ENCODE measurements around the gene B4GALT6. TPM values are rescaled to one million over a fixed set of nuclear protein-coding genes. Genes with fewer than 3 reads are reported as not detected.

The B4GALT6 gene
- total RNA-seq, 1 donor from 2014 or later: 12.2 TPM

DNA sequence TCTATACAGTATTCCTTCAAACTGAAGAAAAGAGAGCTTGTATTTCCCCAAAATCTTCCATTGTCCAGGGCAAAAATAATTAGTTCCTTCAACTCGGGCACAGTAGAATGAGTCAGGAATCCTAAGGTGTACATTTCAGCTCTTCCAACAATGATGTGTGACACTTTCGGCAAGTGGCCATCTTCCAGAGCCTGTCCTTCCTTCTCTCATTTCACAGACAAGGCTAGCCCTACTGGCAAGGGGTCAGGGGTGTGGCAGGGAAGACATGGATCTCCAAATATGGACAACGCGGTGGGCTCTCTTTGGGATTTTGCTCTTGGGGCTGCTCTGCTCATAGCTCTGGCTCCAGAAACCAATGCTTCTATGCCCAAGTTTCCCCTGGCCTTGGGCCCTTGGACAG lies 6.0 kb downstream of the B4GALT6 start:
- Mint-ChIP-seq H3K27ac (ENCODE audit: unreplicated experiment) (no peak overlapping the region), H3K9me3 (ENCODE audit: low read depth) (no peaks in the 10 kb centered on the region), H3K36me3 (ENCODE audit: low read depth) (no peaks in the 10 kb centered on the region), H3K27me3 (ENCODE audit: low read depth) (no peaks in the 10 kb centered on the region), H3K4me3 (ENCODE audit: unreplicated experiment) (no peak overlapping the region), H3K4me1 (ENCODE audit: low read depth) (peaks cover 13% of the 10 kb centered on the region)
- no peak for DNase-seq (ENCODE audit: low spot score)
- TF ChIP-seq, protein P1, sequence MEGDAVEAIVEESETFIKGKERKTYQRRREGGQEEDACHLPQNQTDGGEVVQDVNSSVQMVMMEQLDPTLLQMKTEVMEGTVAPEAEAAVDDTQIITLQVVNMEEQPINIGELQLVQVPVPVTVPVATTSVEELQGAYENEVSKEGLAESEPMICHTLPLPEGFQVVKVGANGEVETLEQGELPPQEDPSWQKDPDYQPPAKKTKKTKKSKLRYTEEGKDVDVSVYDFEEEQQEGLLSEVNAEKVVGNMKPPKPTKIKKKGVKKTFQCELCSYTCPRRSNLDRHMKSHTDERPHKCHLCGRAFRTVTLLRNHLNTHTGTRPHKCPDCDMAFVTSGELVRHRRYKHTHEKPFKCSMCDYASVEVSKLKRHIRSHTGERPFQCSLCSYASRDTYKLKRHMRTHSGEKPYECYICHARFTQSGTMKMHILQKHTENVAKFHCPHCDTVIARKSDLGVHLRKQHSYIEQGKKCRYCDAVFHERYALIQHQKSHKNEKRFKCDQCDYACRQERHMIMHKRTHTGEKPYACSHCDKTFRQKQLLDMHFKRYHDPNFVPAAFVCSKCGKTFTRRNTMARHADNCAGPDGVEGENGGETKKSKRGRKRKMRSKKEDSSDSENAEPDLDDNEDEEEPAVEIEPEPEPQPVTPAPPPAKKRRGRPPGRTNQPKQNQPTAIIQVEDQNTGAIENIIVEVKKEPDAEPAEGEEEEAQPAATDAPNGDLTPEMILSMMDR (IDR thresholded peaks at IDR 0.05): no peak

DNA sequence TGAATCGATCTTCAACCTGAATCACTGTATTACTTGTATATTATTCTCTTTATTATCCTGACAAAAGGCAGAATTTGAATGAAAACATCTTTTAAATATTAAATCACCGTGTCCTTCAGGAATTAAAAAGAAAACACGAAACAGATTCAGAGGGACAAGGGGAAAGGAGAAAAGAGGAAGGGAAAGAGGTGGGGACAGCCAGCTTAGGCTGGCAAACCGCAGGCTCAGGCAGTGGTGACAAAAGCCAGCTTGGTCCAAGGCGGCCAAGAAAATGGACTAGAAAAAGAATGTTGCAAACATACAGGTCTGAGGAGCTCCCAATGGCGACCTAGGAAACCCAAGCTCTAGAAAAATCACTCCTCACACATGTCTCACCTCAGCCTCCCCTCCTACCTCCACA lies 6.8 kb downstream of the B4GALT6 start:
- TF ChIP-seq, protein P1 (IDR thresholded peaks at IDR 0.05): no peak
- DNase-seq (ENCODE audit: low spot score): no peak
- H3K27ac Mint-ChIP-seq (ENCODE audit: unreplicated experiment): no peak overlapping the region
- no peaks in the 10 kb centered on the region for H3K36me3 Mint-ChIP-seq (ENCODE audit: low read depth)
- H3K4me3 Mint-ChIP-seq (ENCODE audit: unreplicated experiment): no peak overlapping the region
- no peaks in the 10 kb centered on the region for H3K27me3 Mint-ChIP-seq (ENCODE audit: low read depth)
- H3K4me1 Mint-ChIP-seq (ENCODE audit: low read depth): peaks cover 8% of the 10 kb centered on the region
- H3K9me3 Mint-ChIP-seq (ENCODE audit: low read depth): no peaks in the 10 kb centered on the region

- H3K4me3 Mint-ChIP-seq (ENCODE audit: unreplicated experiment): no peak overlapping the region
- H3K27ac Mint-ChIP-seq (ENCODE audit: unreplicated experiment): no peak overlapping the region
- no peaks in the 10 kb centered on the region for H3K36me3 Mint-ChIP-seq (ENCODE audit: low read depth)
Measured at GRCh38 chr18:31675404-31675803, 9.0 kb downstream of the B4GALT6 start.

DNA sequence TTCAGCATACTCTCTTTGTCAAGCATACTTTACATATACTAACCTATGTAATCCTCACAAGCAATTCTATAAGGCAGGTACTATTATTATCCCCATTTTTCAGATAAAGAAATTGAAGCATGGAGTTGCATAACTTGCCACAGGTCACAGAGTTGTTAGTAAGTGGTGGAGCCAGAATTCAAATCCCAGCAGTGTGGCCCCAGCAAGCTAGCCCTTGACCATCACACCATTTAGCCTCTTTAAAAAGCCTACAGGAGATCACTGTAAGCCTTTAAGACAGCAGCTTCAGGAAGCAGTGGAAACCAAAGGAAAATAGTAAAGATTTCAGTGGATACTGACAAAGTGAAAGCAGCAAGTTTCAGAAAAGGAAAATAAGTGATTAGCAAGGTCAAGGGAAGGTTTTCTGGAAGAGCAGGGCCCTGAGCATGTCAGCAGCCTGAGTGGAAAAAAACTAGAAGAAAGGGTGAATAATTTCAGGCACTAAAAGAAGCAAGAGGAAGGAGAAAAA lies 11.7 kb downstream of the B4GALT6 start:
- no peak for DNase-seq (ENCODE audit: low spot score)
- H3K9me3 Mint-ChIP-seq (ENCODE audit: low read depth): no peaks in the 10 kb centered on the region
- no peaks in the 10 kb centered on the region for H3K4me1 Mint-ChIP-seq (ENCODE audit: low read depth)
- TF ChIP-seq, protein P1 (IDR thresholded peaks at IDR 0.05): no peak
- no peaks in the 10 kb centered on the region for H3K27me3 Mint-ChIP-seq (ENCODE audit: low read depth)
- no peak overlapping the region for H3K27ac Mint-ChIP-seq (ENCODE audit: unreplicated experiment)
- H3K36me3 Mint-ChIP-seq (ENCODE audit: low read depth): no peaks in the 10 kb centered on the region
- H3K4me3 Mint-ChIP-seq (ENCODE audit: unreplicated experiment): no peak overlapping the region

More at GRCh38 chr18:31675404-31675803, 9.0 kb downstream of the B4GALT6 start:
- TF ChIP-seq, protein P1 (IDR thresholded peaks at IDR 0.05): no peak
- Mint-ChIP-seq H3K9me3 (ENCODE audit: low read depth) (no peaks in the 10 kb centered on the region), H3K4me1 (ENCODE audit: low read depth) (peaks cover 8% of the 10 kb centered on the region), H3K27me3 (ENCODE audit: low read depth) (no peaks in the 10 kb centered on the region)
- DNase-seq (ENCODE audit: low spot score): no peak

DNA sequence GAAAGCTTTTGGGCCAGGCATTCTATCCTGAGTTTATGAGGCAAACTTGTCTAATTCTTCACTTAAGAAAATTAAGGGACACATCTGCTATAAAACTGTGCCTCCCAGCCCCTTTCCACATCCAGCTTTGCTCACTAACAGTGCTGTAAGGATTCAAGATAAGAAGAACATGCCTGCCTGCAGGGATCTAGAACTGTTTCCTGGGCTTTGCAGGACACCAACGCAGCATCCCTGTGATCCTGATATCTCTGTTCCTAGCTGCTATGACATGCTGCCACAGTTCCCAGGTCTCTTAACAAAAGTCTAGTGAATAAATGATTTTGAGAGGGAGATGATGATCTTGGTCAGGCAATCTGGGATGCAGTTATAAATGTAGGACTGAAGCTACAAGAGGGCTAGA lies 12.4 kb downstream of the B4GALT6 start:
- peaks cover 6% of the 10 kb centered on the region for H3K4me1 Mint-ChIP-seq (ENCODE audit: low read depth)
- H3K9me3 Mint-ChIP-seq (ENCODE audit: low read depth): no peaks in the 10 kb centered on the region
- no peaks in the 10 kb centered on the region for H3K36me3 Mint-ChIP-seq (ENCODE audit: low read depth)
- no peak for DNase-seq (ENCODE audit: low spot score)
- no peaks in the 10 kb centered on the region for H3K27me3 Mint-ChIP-seq (ENCODE audit: low read depth)
- no peak overlapping the region for H3K27ac Mint-ChIP-seq (ENCODE audit: unreplicated experiment)
- TF ChIP-seq, protein P1 (IDR thresholded peaks at IDR 0.05): no peak
- no peak overlapping the region for H3K4me3 Mint-ChIP-seq (ENCODE audit: unreplicated experiment)
